GM21367 (cell line): ENCODE data around the gene ZFYVE19.
A peak's percentile ranks its signal among the peaks of the same experiment; 100 is the strongest.
"Not testable (repeated sequence)": the region's sequence is repeated elsewhere in the genome, so short reads cannot be mapped to it uniquely, and the experiment has no call there.

ENCODE experiments used
- ATAC-seq: cut with Tn5 transposase; IDR thresholded peaks from one replicate; pipeline ENCODE4 v1.9.1; 2021; ENCODE audit not compliant: unreplicated experiment

Gene ZFYVE19

DNA sequence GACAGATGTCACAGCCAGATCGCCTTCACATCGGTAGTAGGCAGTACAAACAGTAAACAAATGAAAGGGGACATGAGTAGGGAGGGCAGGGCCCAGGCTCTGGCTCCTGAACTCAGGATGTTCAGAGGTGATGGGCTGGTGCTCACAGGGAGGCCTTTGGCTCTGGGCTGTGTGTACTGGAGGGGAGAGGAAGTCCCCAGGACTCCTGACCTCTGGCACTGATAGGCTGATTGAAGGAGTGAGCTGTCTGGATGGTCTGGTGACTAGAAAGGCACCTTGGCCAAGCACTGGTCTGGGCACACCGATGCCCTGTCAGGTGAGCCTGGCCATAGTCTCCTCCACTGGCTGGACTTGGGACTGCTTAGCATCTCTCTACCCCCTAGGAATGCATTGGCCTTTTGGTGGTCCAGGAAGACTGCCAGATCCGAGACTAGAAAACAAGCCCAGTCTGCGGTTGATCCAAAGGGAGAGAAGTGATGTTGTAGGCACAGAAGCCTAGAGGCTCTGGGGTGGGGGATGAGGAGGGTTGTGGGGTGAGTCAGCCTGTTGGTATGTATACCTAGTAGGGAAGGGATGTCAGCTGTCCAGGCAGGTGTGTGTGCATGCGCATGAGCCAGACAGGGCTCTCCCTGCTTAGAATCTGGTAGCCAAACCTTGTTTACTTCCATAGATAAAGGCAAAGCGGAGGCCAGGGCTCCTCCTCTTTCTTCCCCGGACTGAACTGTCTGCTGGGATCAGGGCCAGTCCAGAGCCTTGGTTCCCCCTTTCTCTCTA is 38.8 kb downstream of the ZFYVE19 start:
- ATAC-seq, result no peak

DNA sequence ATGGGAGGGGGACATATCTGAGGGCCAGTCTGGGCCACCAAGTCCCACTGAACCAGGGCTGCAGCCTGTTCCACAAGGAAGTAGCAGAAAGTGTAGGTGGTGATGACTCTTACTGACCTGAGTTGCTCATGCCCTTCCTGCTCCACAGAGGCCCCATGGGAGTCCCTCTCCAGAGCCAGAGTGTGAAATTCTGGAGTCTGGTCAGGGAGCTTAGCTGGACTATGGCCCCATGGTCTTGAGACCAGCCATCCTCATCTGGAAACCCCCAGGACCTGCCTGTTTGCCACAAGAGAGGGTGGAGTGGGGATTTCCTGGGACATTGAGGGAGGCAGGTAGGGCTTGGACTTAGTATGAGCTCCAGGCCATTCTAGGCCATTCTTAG is 39.9 kb downstream of the ZFYVE19 start:
- ATAC-seq, result no peak

- peak; percentile 58 for ATAC-seq
Measured at GRCh38 chr15:40847223-40847961, 40.5 kb downstream of the ZFYVE19 start.

GRCh38 chr15:40850576-40851112 is 43.8 kb downstream of the ZFYVE19 start:
- no peak for ATAC-seq

- ATAC-seq, result no peak
Measured at GRCh38 chr15:40852529-40852928, 45.6 kb downstream of the ZFYVE19 start.

- no peak for ATAC-seq
Measured at GRCh38 chr15:40853241-40853890, 46.5 kb downstream of the ZFYVE19 start.

- ATAC-seq, result no peak
Measured at GRCh38 chr15:40854161-40854560, 47.3 kb downstream of the ZFYVE19 start.

DNA sequence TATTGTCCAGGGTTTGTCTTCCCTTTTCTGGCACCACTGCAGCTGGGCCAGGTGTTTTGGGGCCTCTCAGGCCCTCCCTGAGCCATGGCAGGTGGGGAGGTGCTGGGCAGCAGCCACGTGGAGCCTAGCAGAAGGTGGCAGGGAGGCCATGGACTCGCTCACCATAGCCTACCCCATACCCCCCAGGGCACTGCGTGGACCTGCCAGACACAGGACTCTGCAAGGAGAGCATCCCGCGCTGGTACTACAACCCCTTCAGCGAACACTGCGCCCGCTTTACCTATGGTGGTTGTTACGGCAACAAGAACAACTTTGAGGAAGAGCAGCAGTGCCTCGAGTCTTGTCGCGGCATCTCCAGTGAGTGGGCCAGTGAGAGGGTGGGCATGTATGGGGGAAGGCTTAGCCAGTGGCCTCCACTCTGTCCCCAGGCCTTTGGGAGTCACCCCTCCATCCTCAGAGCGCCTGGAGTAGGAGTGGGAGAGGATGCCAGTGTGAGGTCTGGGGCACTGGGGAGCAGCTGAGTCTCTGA is 48.9 kb downstream of the ZFYVE19 start:
- ATAC-seq, result no peak

DNA sequence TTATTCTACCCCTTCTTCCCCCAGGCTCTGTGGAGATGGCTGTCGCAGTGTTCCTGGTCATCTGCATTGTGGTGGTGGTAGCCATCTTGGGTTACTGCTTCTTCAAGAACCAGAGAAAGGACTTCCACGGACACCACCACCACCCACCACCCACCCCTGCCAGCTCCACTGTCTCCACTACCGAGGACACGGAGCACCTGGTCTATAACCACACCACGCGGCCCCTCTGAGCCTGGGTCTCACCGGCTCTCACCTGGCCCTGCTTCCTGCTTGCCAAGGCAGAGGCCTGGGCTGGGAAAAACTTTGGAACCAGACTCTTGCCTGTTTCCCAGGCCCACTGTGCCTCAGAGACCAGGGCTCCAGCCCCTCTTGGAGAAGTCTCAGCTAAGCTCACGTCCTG is 49.9 kb downstream of the ZFYVE19 start:
- no peak for ATAC-seq

DNA sequence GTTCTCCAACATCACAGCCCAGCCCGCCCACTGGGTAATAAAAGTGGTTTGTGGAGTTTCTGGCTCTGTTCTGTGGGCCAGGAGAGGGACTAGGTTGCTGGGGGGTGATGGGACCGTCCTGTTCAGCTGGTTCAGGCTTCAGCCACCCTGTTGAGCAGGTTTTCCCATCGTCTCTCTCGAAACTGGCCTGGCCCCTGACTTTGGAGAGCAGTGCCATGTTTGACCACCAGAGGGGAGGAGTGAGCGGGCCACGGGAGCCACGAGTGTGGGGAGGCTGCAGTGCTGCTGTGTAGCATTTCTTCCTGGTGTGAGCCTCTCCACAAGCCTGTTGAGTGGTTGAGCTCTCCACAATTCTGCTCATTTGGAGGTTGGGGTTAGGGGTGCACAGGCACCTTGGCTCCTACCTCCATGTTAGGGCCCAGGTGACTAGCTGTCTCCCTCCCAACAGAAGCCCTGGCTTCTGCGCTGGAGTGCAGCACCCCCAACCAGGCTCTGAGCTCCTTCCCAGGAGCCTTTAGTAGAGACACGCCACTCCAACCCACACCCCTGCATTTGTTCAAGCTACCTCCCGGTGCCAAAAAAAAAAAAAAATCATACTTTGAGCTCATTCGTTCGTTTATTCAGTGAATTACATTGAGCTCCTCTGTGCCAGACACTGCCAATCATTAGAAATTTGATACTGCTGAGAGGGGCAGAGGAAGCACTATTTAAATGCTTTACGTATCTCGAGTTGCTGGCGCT is 50.9 kb downstream of the ZFYVE19 start:
- ATAC-seq, result no peak

DNA sequence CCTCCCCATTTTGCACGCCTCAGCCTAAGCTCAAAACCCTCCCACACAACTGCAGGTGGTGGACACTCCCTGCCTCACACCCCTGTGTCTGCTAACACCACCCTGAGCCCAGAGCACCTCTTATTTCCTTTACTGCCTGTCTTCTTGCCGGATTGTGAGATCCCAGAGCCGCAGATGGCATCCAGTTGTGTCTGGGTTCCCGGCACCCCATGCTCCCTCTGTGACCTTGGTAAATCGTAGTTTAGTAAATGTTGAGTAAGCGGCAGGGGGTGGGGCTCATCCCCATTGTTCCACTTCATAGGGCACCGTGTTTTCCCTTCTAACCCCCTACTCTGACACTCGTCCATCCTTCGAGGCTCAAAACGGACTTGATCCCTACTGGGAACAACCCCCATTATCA is 51.8 kb downstream of the ZFYVE19 start:
- no peak for ATAC-seq

DNA sequence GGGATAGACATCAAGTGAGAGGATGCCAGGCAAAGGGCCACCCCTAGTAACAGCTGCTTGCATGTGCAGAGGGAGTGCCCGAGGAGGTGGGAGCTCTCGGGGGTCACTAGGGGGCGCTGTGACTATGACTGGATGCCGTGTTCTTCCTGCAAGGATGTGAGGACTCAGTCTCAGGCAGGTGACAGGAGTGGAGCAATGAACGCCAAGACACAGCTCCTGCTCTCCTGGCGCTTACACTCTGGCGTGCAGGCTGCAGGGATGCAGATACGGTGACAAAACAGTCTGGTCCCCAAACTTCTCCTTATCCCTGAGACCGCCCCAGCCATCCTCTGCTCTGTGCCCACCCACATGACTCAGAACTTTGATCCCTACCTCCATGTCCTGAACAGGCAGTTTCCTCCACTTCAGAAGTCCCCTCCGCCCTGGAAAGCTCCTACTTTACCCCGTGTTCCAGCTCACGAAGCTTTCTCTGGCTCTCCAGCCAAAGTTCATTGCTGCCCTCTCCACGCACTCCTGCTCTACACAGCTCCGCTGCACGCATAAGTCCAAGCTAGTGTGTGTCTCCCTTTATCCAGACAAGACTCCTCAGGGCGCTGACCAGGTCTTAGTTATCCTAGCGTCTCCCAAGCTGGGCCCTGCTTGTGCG is 52.4 kb downstream of the ZFYVE19 start:
- no peak for ATAC-seq

- ATAC-seq, result not testable (repeated sequence)
Measured at GRCh38 chr15:40861147-40861546, 54.3 kb downstream of the ZFYVE19 start.

DNA sequence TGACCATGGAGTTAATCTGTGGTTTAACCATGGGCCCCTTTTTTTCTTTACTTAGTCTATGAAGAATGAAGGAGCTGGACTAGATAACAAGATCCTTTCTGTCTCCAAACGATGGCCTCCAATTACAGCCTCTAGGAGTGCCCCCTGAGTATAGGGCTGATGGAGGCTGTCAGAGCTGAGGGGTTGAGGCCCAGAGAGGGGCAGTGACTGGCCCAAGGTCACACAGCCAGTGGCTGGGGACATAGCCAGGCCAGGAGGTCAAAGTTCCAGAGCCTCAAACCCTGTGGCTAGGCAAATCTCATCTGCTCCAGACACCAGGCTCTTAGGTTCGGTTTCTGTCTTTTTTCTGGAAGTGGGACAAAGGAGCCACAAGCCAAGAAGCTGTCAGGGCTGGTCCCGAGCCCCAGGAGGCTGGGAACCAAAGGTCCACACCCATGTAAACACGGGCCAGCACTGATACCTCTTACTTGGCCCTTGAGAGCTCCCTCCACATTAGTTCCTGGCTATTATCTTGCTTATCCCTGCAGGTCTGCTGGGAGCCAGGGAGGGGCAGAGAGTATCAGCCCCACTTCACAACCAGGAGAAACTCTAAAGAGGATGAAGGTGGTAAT is 56.9 kb downstream of the ZFYVE19 start:
- ATAC-seq, result no peak
